Measurements from ENCODE around the gene THOC5.
"Not testable (repeated sequence)": the region's sequence is repeated elsewhere in the genome, so short reads cannot be mapped to it uniquely, and the experiment has no call there.

THOC5 gene

GRCh38 chr22:29511126-29511862 lies 42.3 kb downstream of the THOC5 start:
- no peak for DNase-seq

GRCh38 chr22:29510542-29510941 lies 43.0 kb downstream of the THOC5 start:
- no peak for DNase-seq

- no peak for DNase-seq
These were observed 43.7 kb downstream of the THOC5 start for GRCh38 chr22:29509815-29510214.

GRCh38 chr22:29509298-29509697 lies 44.3 kb downstream of the THOC5 start:
- DNase-seq, result no peak

GRCh38 chr22:29503811-29504372 lies 49.7 kb downstream of the THOC5 start:
- DNase-seq, result peak in 23 of 58 donors; percentile 8 to 48 (median 21)

- DNase-seq, result no peak
These were observed 53.7 kb downstream of the THOC5 start for GRCh38 chr22:29499852-29500251.

- DNase-seq, result no peak
These were observed 59.9 kb downstream of the THOC5 start for GRCh38 chr22:29493636-29494035.

GRCh38 chr22:29491012-29491411 lies 62.5 kb downstream of the THOC5 start:
- DNase-seq, result no peak

GRCh38 chr22:29489127-29489780 lies 64.3 kb downstream of the THOC5 start:
- not testable (repeated sequence) for DNase-seq

- no peak for DNase-seq
These were observed 66.1 kb downstream of the THOC5 start for GRCh38 chr22:29487426-29487986.

GRCh38 chr22:29485448-29485847 lies 68.1 kb downstream of the THOC5 start:
- DNase-seq, result no peak

GRCh38 chr22:29484642-29485041 lies 68.9 kb downstream of the THOC5 start:
- no peak for DNase-seq

GRCh38 chr22:29483254-29483653 lies 70.3 kb downstream of the THOC5 start:
- DNase-seq, result no peak

GRCh38 chr22:29482726-29483125 lies 70.8 kb downstream of the THOC5 start:
- no peak for DNase-seq

GRCh38 chr22:29482253-29482652 lies 71.3 kb downstream of the THOC5 start:
- no peak for DNase-seq

- no peak for DNase-seq
These were observed 72.1 kb downstream of the THOC5 start for GRCh38 chr22:29481265-29482000.

GRCh38 chr22:29480512-29481264 lies 72.9 kb downstream of the THOC5 start:
- DNase-seq, result peak in 48 of 58 donors; percentile 9 to 82 (median 39)

- no peak for DNase-seq
These were observed 73.4 kb downstream of the THOC5 start for GRCh38 chr22:29480262-29480511.

GRCh38 chr22:29479417-29480261 lies 73.9 kb downstream of the THOC5 start, which contains the start of gene NEFH:
Gene NEFH, plus strand, starts transcription at chr22:29480218. Its CDS starts 45 bp downstream, at chr22:29480263.
- peak in 11 of 58 donors; percentile 5 to 45 (median 24) for DNase-seq

All from anterior cingulate cortex (tissue), 58 donors.